Right kidney (tissue), 9 donors: ENCODE data around the gene MSMB.
"Not testable (repeated sequence)": the region's sequence is repeated elsewhere in the genome, so short reads cannot be mapped to it uniquely, and the experiment has no call there.

ENCODE experiments used
- DNase-seq: peaks from one replicate; pipeline ENCODE4 v3.0.0-alpha.2; 2016
- long read RNA-seq, 8 donors: transcript quantifications; one replicate each; lab custom pipeline, GENCODE V29; 2026

MSMB gene, protein sequence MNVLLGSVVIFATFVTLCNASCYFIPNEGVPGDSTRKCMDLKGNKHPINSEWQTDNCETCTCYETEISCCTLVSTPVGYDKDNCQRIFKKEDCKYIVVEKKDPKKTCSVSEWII
- long read RNA-seq, donor 1, result 0 reads
- long read RNA-seq, donor 2, result 0 reads
- long read RNA-seq, donor 3, result 0 reads
- long read RNA-seq, donor 4, result 0 reads
- long read RNA-seq, donor 5, result 0 reads
- long read RNA-seq, donor 6, result 0 reads
- long read RNA-seq, donor 7, result 0 reads
- long read RNA-seq, donor 8, result 0 reads

DNA sequence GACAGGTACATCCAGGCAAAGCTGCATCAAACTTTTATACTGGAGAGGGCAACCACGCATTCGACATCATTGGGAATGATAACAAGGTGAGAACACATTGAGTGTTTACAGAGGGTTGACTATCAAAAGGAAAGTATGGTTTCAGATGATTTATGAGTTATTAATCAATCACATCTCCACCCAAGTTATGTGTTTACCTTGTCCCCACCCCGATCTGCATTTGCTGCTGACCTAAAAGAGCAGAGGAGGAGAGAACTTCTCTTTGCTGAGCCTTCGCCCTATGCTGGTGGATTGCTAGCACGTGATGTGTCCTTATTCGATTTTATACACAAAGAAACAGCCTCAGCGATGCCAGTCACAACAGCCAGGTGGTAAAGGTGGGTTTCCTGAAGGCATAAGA lies at the start of gene MSMB:
MSMB (minus strand) TSS at position 9 of the 400 bp plus-strand sequence. CDS start 32 bp downstream, outside the sequence.
- DNase-seq, result no peak

DNA sequence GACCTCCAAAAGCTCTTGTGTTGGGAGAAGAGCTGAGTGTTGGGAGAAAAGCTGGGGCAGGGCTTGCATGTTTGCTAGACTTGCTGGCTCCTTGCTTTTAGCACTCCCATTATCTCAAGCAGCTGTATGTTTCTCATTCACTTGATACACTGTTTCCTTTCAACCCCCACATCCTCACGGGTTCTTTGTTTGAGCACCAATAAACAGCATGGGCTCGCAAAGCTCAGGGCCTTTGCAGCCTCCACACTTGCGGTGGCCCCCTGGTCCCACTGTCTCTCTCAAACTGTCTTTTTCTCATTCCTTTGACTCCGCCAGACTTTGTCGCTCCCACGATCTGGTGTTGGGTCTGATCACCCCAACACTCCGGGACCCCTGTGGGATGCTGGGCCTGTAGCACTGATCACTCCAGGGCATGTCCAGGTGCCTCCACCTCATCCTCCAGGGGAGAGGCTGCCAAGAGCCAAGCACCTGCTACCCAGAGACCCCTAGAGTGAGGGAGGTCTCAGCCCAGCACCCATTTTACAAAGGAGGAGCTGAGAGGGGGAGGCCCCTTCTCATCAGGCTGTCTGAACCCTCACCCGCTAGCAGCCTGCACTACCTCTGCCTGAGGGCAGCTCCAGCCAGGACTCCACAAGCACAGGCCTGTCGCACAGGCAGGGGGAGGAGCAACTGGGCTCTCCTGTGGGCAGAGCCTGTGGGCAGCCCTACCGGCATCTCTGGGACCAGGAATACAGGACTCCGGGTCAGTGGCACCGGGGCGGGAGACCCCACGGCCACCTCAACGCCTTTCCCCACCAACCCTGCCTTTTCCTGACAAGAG lies 49.1 kb upstream of the MSMB start:
- no peak for DNase-seq

GRCh38 chr10:46094197-46094500 lies 48.1 kb upstream of the MSMB start:
- DNase-seq, result no peak

- not testable (repeated sequence) for DNase-seq
These were observed 47.5 kb upstream of the MSMB start for GRCh38 chr10:46093316-46094196.

DNA sequence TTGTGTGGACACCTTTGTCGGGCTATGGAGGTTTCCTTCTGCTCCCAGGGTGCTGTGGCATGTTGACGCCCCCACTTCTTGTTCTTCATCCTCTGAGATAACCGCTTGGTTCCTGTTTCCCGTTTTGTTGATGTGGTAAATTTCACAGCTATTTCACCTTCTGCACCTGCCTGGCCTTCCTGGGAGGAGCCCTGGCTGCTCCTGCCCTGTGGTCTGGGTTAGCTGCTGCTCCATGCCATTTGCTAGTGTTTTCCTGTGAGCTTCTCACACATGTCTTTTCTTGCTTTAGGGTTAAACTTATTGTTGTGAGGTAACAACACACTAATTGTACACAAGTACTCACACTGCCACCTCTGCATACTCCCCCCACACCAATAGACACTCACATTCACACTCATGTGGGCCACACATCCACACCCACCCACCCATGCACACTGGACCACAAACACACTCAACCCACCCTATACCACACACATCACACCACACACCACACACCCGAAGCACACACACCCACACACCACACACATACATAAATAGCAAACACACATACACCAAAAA lies 46.5 kb upstream of the MSMB start:
- no peak for DNase-seq

GRCh38 chr10:46091828-46092523 lies 45.9 kb upstream of the MSMB start:
- DNase-seq, result no peak

DNA sequence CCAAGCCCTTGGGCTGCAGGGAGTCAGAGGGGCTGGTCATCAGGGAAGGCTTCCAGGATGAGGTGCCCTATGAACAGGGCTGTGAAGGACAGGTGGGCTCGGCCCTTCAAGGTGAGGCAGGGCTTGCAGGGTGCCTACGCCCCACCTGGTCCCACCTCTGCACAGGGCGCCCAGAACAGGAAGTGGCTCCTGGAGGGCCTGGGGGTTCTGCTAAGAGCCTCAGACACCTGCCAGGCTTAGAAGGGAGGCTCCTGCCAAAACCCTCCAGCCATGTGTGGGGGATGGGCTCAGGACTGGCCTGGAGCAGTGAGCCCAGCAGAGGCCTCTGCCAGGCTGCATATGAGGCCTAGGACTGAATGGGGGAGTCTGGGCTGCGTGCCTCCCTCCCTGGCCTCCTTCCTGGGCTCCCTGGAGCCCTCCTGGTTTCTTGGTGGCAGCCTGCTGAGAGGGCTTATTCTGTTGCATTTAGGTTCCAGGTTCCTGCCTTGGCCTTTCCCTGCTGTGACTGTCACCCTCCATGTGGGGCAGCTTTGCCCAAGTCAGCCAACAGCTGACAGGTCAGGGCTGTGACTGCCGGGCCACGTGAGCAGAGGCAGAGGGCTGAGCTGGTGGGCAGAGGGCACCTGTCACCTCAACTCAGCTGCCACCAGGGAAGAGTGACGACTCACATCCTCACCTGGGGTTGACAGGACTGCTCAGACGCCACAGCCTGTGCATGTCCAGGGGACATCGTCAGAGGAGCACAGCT lies 45.2 kb upstream of the MSMB start:
- no peak for DNase-seq

GRCh38 chr10:46090258-46090812 lies 44.3 kb upstream of the MSMB start:
- no peak for DNase-seq

GRCh38 chr10:46087381-46087780 lies 41.3 kb upstream of the MSMB start:
- not testable (repeated sequence) for DNase-seq

DNA sequence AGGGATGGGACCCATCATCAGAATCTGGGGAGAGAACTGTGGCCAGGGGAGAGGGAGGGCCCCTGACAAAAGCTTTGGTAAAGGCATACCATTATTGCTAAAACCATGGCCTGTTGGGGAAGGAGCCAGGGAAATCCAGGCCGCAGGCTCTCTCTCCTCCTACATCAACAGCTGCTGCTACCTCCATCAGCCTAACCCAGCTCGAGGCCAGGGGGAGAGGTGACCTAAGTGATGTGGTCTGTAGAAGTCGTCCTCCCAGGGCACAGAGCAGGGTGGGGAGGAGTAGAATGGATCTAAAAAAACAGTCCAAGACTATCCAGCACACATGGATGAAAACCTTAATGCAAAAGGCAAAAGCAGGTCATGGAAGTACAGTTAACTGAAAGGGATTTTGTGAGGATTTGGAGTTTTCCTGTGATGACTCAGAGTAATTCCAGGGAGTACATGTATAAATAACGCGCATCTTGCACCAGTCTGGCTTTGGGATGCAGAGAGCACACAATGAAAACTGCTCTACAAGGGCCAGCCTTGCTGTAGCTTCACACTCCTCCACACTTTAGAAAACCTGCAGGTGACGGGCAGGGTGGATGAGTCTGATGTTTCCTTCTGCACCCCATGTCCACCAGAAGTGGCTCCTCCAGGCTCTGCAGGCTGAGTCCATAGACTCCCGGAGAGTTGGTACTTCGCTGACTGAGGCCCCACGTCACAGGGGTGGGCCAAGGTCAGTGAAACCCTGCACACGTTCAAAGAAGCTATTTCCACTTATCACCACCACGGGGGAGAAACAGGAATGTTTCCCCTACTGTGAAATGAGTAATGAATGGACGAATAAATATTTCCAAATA lies 38.5 kb upstream of the MSMB start:
- no peak for DNase-seq

DNA sequence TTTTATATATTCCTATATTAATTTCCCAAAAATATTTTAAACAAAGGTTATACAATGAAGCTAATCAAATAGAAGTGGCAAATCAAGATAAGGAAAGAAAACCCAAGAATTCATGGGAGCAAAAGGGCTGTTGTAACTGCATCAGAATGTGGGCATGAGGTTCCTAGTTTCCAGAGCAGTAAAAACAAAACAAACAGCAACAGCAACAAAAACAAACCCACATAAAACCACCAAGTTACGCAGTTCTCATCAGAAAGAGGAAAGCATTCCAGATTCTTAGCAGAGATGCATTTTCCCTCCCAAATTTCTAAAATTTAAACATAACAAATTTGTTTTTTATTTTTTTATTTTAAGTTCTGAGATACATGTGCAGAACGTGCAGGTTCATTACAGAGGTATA lies 34.8 kb upstream of the MSMB start:
- no peak for DNase-seq

GRCh38 chr10:46079831-46080585 lies 33.9 kb upstream of the MSMB start:
- no peak for DNase-seq

- no peak for DNase-seq
These were observed 31.8 kb upstream of the MSMB start for GRCh38 chr10:46077731-46078413.

GRCh38 chr10:46077141-46077554 lies 31.1 kb upstream of the MSMB start:
- no peak for DNase-seq

DNA sequence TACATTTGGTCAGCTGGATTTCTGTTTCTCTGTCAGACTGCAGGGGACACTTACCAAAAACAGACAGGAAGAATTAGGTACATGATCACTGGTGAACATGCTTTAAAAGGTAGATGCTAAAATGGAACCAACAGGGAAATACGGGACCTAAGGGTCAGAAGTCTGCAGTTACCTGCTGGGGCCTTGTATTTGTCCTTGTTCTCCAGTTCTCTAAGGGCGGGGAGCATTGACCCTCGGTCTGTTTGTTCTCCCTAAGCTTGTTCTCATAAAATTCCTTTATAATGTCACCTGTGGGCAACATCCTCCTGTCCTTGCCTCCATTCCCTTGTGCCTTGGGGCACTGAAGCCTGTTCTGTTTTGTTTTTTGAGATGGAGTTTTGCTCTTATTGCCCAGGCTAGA lies 29.8 kb upstream of the MSMB start:
- DNase-seq, result no peak

DNA sequence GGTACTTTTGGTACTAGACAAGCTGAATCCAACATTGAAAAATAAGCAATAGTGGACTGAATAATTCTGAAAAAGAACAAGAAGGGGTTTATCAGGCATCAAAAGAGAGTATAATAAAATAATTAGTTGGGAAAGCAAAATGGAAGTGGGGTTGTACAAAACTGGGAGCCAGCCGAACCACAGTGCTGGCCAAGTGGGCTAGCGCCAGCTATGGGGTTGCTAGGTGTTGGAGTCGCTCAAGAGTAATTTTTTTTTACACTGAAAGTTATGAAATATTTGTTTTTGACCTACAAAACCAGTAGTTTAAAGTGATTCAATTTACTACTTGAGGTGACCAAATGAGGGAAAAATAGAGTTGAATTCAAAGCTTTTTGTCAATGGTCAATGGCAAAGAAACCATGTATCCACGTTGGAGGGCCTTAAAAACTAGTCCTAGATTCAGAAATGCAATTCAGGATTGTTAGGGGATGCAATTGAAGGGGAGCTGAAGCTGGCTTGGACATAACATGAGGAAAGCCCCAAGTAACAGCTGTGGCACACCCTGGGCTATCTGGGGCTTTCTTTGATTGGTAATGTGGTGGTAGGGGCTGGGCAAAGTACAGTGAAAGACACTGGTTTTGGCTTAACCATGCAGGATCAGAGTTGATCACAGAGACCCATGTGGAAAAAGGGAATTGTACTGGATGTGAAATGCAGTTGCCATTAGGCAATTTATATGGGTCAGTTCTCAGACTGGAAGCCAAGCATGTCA lies 28.3 kb upstream of the MSMB start:
- DNase-seq, result no peak

- DNase-seq, result no peak
These were observed 27.5 kb upstream of the MSMB start for GRCh38 chr10:46073564-46073963.

GRCh38 chr10:46070749-46071148 lies 24.7 kb upstream of the MSMB start:
- no peak for DNase-seq
